ENCODE data around the gene GDPD5.

GRCh38 chr11:75421902-75422247 lies 103.9 kb downstream of the GDPD5 start:
- TF ChIP-seq ZFP3 (CRISPR knock-in tag; IDR thresholded peaks at IDR 0.05) (no peak), CSDC2 (CRISPR knock-in tag; IDR thresholded peaks at IDR 0.05) (no peak), CREB5 (CRISPR knock-in tag; IDR thresholded peaks at IDR 0.05; ENCODE audit: low read depth) (no peak), ZNF565 (CRISPR knock-in tag; conservative IDR thresholded peaks at IDR 0.05; ENCODE audit: low read depth) (no peak), ZNF8 (CRISPR knock-in tag; IDR thresholded peaks at IDR 0.05) (no peak), ESRRG (CRISPR knock-in tag; IDR thresholded peaks at IDR 0.05) (no peak), ZC3H10 (CRISPR knock-in tag; IDR thresholded peaks at IDR 0.05) (no peak), ISL1 (CRISPR knock-in tag; IDR thresholded peaks at IDR 0.05) (no peak)
- TF ChIP-seq, protein P1, sequence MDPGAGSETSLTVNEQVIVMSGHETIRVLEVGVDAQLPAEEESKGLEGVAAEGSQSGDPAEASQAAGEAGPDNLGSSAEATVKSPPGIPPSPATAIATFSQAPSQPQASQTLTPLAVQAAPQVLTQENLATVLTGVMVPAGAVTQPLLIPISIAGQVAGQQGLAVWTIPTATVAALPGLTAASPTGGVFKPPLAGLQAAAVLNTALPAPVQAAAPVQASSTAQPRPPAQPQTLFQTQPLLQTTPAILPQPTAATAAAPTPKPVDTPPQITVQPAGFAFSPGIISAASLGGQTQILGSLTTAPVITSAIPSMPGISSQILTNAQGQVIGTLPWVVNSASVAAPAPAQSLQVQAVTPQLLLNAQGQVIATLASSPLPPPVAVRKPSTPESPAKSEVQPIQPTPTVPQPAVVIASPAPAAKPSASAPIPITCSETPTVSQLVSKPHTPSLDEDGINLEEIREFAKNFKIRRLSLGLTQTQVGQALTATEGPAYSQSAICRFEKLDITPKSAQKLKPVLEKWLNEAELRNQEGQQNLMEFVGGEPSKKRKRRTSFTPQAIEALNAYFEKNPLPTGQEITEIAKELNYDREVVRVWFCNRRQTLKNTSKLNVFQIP (CRISPR knock-in tag; IDR thresholded peaks at IDR 0.05; ENCODE audit: borderline replicate concordance, low read depth), result no peak
- TF ChIP-seq, protein P2, sequence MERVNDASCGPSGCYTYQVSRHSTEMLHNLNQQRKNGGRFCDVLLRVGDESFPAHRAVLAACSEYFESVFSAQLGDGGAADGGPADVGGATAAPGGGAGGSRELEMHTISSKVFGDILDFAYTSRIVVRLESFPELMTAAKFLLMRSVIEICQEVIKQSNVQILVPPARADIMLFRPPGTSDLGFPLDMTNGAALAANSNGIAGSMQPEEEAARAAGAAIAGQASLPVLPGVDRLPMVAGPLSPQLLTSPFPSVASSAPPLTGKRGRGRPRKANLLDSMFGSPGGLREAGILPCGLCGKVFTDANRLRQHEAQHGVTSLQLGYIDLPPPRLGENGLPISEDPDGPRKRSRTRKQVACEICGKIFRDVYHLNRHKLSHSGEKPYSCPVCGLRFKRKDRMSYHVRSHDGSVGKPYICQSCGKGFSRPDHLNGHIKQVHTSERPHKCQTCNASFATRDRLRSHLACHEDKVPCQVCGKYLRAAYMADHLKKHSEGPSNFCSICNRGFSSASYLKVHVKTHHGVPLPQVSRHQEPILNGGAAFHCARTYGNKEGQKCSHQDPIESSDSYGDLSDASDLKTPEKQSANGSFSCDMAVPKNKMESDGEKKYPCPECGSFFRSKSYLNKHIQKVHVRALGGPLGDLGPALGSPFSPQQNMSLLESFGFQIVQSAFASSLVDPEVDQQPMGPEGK (CRISPR knock-in tag; IDR thresholded peaks at IDR 0.05; ENCODE audit: borderline replicate concordance), result no peak
